Measurements from ENCODE around the gene SAT1. TPM values are rescaled to one million over a fixed set of nuclear protein-coding genes. Genes with fewer than 3 reads are reported as not detected.

SAT1 gene
- total RNA-seq, 1 donor from 2014 or later = 859 TPM

DNA sequence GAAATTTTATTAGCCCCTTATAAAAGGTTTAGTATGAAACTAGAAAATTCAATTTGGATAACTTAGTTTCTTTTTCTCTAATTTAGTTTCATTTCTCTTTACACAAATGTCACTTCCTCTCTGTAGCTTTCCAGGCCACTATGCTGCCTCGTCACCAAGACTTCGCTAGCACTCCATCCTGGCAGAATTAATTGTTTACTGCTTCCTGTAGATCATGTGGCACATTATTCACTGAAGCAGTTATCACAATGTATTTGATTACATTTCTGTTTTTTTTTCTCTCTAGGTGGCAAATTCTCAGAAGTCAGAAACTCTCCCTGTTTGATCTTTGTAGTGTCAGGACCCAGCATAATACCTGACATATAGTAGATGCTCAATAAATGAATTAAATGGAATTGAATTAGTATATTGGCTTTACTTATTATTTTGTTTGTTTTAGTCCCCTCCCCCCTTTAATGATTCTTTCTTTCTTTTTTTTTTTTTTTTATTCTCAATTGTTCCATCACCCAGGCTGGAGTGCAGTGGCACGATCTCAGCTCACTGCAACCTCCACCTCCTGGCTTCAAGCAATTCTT lies 9.3 kb upstream of the SAT1 start:
- no peak for DNase-seq (ENCODE audit: low spot score)

DNA sequence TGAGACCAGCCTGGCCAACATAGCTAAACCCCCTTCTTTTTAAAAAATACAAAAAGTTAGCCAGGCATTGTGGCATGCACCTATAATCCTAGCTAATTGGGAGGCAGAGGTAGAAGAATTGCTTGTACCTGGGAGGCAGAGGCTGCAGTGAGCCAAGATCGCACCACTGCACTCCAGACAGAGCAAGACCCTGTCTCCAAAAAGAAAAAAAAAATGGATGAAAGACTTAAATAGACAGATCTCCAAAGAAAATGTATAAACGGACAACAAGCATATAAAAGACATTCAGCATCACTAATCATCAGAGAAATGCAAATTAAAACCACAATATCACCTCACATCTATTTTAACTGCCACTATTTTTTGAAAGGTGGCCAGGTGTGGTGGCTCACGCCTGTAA lies 6.6 kb upstream of the SAT1 start:
- no peak for DNase-seq (ENCODE audit: low spot score)

DNA sequence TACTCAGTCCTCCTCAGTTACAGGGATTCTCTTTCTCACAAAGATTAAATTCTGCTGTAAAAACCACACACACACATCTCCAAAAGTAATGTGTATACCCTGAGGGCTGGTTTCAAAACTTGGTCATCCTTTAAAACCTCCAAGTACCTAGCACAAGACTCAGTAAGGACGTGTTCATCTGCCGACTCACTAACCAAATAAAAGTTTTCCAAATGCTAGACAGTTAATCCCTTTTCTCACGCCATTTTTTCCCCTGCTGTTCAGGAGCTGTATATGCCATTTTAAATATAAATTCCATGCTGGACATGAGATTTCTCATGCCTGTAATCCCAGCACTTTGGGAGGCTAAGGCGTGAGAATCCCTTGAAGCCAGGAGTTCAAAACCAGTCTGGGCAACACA lies 3.9 kb upstream of the SAT1 start:
- no peak for DNase-seq (ENCODE audit: low spot score)

DNA sequence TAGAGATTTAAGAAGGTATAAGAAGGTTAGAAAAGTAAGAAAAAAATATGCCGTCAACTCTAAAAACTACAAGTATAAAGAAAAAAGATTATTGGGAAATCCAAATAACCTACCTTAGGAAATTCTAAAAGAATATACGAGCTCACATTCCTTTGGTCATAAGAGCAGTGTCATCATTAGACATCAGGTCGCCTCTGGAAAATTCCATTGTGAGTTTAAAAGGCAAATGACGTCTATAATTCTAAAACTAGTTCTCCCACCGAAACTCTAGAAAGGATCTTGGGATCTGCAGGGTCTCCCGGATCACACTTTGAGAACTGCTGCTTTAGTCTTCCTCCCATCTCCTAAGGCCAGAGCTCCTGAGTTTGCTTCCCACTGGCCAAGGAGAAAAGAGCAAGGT lies 518 bp upstream of the SAT1 start:
- DNase-seq (ENCODE audit: low spot score) = no peak

DNA sequence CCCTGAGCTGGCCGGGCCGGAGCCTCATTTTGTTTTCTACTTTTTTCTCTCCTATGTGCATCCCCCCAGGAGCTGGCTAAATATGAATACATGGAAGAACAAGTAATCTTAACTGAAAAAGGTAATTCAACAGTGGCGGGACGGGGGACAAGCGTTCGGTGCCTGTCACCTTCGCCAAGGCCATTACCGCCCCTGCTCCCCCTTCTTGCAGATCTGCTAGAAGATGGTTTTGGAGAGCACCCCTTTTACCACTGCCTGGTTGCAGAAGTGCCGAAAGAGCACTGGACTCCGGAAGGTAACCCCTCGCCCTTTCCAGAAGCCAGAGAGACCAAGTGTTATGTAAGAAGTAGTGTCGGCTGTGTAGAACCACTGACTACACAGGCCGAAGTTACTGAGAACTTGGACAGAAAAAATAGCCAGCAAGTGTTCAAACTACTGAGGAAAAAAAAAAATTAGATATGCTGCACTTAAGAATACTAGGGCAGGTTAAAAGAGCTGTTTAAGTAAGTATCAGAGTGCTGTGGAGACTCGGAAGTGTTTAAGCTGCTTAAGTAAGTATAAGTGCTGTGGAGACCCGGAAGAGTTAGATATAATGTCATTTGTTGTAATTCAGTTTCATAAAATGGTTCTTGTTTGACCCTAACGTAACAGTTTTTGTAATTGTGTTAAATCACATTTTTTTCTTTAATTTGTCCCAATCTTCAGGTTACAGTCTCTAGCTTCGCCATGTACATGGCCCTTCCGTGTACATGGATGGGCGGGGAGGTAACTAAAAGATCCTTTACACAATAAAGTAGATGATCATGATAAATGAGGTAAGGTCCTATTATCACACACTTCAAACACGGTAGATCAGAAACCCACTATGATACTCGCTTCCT lies 856 bp downstream of the SAT1 start:
- DNase-seq (ENCODE audit: low spot score) = peak; percentile 80

DNA sequence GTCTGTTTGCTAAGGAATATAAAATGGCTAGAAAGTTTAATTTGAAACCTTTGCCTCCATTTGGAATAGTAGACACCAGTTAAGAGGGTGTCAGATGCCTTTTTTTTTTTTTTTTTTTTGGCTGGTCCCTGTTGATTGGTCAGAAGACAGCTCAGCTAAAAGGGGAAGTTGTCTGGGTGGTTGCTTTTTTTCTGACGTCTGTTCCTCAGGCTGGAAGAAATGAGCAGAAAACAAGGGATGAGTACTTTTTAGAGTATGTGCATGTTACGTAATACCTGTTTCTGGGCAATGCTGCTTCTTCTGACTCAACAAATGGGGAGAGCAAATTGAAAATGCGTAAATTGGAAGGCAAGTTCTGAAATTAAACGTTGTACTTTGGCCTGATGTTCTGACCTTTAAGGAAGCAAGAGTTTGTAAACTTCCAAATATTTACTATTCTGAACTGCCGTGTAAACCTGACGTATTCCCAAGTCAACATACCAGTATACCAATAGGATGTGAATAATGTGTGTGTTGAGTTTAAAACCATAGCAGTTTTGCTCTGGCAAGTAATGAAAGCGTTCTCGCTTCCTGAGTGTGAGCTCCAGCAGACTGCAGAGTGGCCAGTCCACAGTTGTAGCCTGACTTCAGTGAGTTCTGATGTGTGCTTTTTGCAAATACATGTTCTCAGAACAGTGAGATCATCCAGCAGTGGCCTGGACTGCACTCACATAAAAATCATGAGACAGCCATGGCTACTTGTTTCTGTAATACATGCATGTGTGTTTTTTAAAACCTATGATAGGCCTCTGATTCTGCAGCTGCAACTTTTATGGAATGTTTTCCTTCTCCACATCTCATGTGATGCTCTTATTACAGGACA lies 1.7 kb downstream of the SAT1 start:
- DNase-seq (ENCODE audit: low spot score) = no peak

DNA sequence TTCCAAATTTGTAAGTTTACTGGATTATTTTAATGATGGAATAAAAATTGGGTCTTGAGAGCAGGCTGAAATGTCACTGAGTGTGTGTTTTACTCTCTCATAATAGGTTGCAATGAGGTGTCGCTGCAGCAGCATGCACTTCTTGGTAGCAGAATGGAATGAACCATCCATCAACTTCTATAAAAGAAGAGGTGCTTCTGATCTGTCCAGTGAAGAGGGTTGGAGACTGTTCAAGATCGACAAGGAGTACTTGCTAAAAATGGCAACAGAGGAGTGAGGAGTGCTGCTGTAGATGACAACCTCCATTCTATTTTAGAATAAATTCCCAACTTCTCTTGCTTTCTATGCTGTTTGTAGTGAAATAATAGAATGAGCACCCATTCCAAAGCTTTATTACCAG lies 2.6 kb downstream of the SAT1 start:
- DNase-seq (ENCODE audit: low spot score) = no peak

DNA sequence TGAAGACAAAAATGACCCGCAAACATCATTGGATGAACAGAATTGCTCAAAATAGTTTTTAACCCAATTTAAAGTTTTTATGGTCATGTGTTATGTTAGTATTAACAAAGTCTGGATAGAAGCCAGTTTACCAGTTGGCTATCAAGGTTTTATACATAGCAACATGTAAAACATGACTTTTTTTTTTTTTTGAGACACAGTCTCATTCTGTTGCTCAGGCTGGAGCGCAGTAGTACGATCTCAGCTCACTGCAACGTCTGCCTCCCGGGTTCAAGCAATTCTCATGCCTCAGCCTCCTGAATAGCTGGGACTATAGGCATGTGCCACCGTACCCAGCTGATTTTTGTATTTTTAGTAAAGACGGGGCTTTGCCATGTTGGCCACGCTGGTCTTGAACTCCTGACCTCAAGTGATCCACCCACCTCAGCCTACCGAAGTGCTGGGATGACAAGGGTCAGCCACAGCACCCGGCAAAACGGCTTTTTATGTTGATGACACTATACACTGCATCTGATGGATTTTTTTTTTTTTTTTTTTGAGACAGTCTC lies 3.4 kb downstream of the SAT1 start:
- DNase-seq (ENCODE audit: low spot score) = no peak

DNA sequence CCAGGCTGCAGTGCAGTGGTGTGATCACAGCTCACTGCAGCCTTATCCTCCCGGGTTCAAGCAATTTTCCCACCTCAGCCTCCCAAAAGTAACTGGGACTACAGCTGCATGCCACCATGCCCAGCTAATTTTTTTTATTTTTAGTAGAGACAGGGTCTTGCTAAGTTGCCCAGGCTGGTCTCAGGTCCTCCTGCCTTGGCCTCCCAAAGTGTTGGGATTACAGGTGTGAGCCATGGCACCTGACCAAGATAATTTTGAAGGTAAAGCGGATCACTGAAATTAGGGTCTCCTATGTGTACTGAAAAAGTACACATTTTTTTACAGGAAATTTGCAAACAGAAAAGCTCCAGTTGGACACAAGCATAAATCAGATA lies 4.8 kb downstream of the SAT1 start:
- DNase-seq (ENCODE audit: low spot score) = peak; percentile 5

DNA sequence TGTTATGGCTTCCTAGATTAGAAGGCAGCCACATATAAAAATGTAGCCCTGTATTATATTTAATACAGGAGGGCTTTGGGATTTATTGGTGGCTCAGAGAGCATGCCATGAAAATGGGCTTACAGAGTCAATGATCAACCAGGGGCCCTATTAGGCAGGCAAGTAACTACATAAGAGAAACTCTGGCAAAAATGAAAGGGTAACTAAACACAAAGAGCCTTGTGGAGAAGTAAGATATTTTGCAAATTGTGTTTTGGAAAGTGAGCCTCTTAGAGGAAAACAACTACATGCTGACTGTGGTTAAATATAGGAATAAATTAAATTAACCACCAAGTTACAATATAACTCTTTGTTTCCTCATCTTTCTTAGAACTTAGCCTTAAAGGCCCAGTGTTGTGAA lies 5.5 kb downstream of the SAT1 start:
- no peak for DNase-seq (ENCODE audit: low spot score)

DNA sequence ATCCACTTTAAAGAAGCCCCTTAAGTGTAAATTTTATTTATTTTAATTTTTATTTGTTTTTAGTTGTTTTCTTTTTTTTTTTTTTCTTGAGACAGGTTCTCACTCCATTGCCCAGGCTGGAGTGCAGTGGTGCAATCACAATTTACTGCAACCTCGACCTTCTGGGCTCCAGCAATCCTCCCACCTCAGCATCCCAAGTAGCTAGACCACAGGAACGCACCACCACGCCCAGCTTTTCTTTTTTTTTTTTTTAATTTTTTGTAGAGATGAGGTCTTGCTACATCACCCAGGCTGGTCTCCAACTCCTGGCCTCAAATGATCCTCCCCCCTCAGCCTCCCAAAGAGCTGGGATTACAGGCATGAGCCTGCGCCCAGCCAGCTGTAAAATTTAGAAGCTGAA lies 6.0 kb downstream of the SAT1 start:
- DNase-seq (ENCODE audit: low spot score) = peak; percentile 2

DNA sequence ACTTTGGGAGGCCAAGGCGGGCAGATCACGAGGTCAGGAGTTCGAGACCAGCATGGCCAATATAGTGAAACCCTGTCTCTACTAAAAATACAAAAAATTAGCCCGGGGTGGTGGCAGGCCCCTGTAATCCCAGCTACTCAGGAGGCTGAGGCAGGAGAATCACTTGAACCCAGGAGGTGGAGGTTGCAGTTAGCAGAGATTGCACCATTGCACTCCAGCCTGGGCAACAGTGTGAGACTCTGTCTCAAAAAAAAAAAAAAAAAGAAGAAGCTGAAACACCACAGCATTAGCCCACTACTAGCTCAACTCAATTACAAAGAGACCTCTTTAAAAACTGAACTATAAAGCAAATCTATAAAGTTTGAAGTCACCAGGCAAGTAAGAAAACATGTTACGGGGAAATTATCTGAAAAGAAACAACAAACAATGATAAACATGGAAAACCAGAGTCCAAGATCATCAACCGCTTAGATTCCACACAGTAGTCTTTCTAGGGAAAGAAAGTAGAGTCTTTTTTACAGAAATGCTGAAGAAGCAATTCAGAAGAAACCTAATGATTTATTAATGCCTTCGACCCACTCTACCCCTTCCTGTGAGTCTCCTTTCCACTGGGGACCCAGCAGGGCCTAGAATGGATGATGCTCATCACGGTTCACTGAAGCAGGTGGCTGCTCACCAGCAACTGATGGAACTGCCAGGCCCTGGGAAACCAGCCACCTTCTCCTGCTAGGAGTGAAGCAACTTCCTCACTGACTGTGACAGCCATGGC lies 6.6 kb downstream of the SAT1 start:
- no peak for DNase-seq (ENCODE audit: low spot score)

DNA sequence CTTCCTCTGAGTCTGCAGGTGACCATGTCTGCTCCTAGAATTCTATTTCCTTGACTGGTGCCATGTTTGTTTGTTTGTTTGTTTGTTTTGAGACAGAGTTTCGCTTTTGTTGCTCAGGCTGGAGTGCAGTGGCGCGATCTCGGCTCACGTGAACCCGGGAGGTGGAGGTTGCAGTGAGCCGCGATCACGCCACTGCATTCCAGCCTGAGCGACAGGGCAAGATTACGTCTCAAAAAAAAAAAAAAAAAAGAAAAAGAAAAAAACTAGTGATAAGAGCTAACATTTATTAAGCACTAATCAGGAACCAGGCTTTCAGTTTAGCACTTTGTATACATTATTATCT lies 7.2 kb downstream of the SAT1 start:
- DNase-seq (ENCODE audit: low spot score) = no peak

DNA sequence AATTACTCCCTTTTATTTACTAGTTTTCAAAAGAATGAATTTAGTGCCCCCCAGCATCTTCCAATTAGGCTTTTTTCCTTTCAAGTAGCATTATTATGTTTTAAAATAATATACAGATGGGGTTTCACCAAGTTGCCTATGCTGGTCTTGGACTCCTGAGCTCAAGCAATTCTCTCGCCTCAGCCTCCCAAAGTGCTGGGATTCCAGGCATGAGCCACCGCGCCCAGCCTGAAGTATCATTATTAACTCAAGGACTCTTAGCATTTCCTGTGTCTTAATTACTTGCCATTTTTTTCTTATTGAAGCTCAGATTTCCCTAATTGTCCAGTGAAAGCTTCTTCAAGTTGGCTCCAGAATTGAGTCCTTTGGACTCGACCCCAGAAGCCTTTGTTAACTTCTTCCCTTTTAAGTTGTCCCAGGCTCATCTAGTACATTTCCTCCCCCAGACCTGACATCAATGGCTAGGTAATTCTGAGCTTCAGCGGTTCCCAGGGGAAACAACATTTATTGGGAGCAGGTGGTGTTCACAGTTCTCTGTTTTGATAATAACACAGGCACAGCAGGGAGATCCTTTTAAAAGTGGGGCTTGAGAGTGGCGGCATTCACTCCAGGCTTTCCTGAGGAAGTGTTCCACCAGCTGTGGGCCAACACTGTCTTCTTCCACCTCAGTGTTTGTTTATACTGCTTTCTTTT lies 10.0 kb downstream of the SAT1 start:
- no peak for DNase-seq (ENCODE audit: low spot score)

DNA sequence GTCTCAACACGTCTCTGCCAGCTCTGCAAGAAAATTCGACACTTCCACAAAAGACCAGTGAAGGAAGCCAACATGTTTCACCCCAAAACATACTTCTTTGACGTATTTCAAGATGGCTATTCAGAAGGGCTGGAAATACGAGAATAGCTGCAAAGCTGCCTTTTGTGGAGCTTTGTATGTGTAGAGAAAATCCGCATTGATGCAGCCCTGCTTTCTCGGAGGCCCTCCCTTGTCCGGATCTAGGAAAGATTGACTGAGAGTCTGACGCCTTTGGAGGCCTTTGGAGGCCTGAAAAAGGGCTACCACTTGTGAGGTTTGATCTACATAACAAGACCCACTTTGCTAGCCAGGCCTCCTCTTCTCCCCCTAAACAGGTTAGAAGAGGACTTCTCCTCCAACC lies 12.2 kb downstream of the SAT1 start:
- DNase-seq (ENCODE audit: low spot score) = no peak

DNA sequence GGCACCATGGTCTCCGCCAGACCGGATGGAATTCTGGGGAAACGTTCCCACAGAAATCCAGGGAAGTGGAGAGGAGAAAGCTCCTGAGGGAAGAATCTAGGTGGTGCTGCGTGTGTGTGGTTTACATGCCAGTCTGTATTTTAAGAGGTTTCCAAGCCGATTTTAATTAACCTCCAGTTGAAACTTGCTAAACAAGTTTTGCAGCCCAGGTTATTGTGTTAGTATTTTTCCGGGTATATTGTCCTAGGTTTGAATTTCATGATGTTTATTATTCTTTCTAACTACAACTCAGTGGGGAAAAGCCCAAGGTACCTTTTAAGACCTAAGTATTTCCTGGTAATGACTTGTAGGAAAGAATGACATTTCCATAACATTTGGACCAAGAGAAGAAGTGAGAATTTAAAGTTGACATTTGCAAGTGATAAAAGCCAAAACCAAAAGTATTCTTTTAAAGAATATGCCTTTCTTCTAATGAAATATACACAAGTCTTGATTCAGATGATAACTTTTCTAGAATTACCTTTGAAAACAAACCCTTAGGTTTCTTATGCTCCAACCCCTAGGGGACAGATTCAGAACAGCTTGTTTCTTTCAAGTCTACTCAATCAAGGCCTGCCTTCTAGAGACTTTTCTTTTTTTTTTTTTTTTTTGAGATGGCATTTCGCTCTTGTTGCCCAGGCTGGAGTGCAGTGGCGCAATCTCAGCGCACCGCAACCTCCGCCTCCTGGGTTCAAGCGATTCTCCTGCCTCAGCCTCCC lies 14.6 kb downstream of the SAT1 start:
- no peak for DNase-seq (ENCODE audit: low spot score)

DNA sequence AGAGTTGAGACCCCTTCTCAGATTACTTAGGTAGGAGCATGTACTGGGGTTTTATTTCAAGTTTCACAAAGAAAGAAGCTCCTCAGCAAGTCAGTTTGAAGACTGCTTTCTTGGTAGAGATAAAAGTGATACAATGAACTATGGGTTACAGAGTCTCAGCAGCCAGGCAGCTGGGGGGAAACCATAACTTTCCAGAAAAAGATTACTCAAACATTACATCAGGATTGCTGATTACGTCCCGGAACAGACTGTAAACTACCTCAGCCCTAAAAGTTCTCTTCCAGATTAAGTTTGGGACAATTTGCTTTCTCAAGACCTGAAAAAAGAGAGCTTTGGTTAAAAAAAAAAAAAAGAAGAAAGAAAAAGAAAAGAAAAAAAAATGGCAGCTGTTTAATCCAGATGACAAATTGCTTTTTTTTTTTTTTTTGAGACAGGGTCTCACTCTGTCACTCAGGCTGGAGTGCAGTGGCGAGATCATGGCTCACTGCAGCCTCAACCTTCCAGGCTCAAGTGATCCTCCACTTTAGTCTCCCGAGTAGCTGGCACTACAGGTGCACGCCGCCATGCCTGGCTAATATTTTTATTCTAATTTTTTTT lies 16.6 kb downstream of the SAT1 start:
- peak; percentile 22 for DNase-seq (ENCODE audit: low spot score)

DNA sequence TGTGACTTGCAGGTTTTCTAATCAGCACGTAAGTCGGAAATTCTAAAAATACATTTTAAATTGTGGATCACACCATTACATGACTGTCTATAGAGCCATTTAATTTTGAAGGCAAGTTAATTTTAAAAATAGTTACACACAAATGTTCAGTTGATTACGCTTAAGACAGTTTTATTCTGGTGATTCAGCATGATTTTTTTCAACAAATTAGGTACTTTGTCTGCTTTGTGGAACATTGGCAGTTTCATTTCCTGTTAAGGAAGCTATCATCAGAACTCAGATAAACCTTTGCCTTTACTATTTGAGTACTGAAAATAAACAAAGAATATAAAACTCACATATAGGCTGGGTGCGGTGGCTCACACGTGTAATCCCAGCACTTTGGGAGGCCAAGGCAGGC lies 19.5 kb downstream of the SAT1 start:
- DNase-seq (ENCODE audit: low spot score) = no peak

DNA sequence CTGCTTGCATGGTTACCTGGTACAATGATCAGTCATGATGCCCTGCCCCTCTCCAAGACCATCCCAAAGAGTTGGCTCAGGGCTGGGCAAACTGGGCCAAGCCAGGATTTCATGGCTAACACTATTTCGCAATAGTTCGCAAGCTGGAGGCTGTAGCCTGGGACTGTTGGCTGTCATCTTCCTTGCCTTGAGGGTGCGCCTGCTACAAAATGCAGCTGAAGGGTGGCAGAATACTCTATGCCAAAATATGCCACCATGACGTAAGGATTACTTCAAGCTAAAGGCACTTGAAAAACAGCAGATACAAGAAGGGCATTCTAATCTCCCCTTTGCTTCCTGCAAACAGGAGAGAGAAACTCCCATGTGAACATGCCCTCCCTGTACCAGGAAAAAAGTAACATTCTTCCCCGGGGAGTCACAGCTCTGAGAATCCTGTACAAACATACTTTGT lies 21.0 kb downstream of the SAT1 start:
- peak; percentile 71 for DNase-seq (ENCODE audit: low spot score)

All from mesenteric fat pad (tissue), 1 donor.